A549 treated with AZD2906 at 1 μM for 4 hours (cell line): ENCODE measurements around the gene SYPL1. TPM values are rescaled to one million over a fixed set of nuclear protein-coding genes. Genes with fewer than 3 reads are reported as not detected.

Experiments used
- total RNA-seq: library from RNA; stranded (reverse); fragments of 200-300 nt; extraction: Qiagen RNA extraction; gene quantifications from 5 replicates; pipeline ENCODE4 v1.2.3, GENCODE V29; 2022

The SYPL1 gene
- total RNA-seq: 85.5 to 98.8 TPM (median 89.8 TPM) in 5 replicates

GRCh38 chr7:106112118-106112971, at the start of gene SYPL1:
SYPL1 (minus strand) TSS chr7:106112312; CDS start chr7:106112208, 104 bp downstream.

Other genes with a start within 250 kb of the SYPL1 start
- gene ATXN7L1, start 235.7 kb downstream of the SYPL1 start, total RNA-seq: 5.5 to 6.4 TPM (median 5.8 TPM) in 5 replicates
- gene CDHR3, start 149.0 kb downstream of the SYPL1 start, total RNA-seq: 3.7 to 4.6 TPM (median 4.1 TPM) in 5 replicates
- 108 to 208 TPM (median 118 TPM) in 5 replicates for gene NAMPT, start 172.7 kb upstream of the SYPL1 start, total RNA-seq